ENCODE data around the gene TWF2.

- TF ChIP-seq POLR2A (IDR thresholded peaks at IDR 0.05; ENCODE audit: low read length) = no peak
- TF ChIP-seq GATA1 (IDR thresholded peaks at IDR 0.05; ENCODE audit: low read depth, low read length) = no peak
Observed at GRCh38 chr3:52262447-52262846, 23.5 kb upstream of the TWF2 start.
